T-helper 1 cell treated with Interleukin-12 subunit alpha and Interleukin-12 subunit beta and Interleukin-4 antibody, amounts not matched to agents 30 ng/mL and 1 ng/mL, for 36 hours (primary cell): Measurements from ENCODE around the gene SCEL. TPM values are rescaled to one million over a fixed set of nuclear protein-coding genes. Genes with fewer than 3 reads are reported as not detected.

ENCODE experiments used
- intact Hi-C: fragments of 100-400 bp; cut with micrococcal nuclease; formaldehyde crosslinking; loops from one replicate; pipeline ENCODE4 v1.15.1; 2024
- total RNA-seq: library from RNA; stranded (reverse); gene quantifications from 2 replicates; pipeline ENCODE4 v1.2.3, GENCODE V29; 2022

The SCEL gene
- total RNA-seq, 1 donor from 2014 or later = not detected

- intact Hi-C loops = no loop called here
Observed at GRCh38 chr13:77521595-77522367, 13.7 kb upstream of the SCEL start.

- intact Hi-C loops = no loop called here
Observed at GRCh38 chr13:77522444-77522843, 13.1 kb upstream of the SCEL start.

- intact Hi-C loops = no loop called here
Observed at GRCh38 chr13:77523386-77523785, 12.1 kb upstream of the SCEL start.

- intact Hi-C loops = no loop called here
Observed at GRCh38 chr13:77523834-77524728, 11.4 kb upstream of the SCEL start.

- intact Hi-C loops = no loop called here
Observed at GRCh38 chr13:77528414-77528813, 7.1 kb upstream of the SCEL start.

GRCh38 chr13:77528834-77529500, 6.5 kb upstream of the SCEL start:
- intact Hi-C loops = no loop called here

GRCh38 chr13:77529501-77529840, 6.0 kb upstream of the SCEL start:
- intact Hi-C loops = no loop called here

GRCh38 chr13:77530875-77531274, 4.6 kb upstream of the SCEL start:
- intact Hi-C loops = no loop called here

GRCh38 chr13:77532983-77533382, 2.5 kb upstream of the SCEL start:
- intact Hi-C loops = no loop called here

GRCh38 chr13:77533875-77534788, 1.4 kb upstream of the SCEL start:
- intact Hi-C loops = no loop called here

GRCh38 chr13:77536358-77536757, 852 bp downstream of the SCEL start:
- intact Hi-C loops = no loop called here

- intact Hi-C loops = no loop called here
Observed at GRCh38 chr13:77537289-77537919, 1.9 kb downstream of the SCEL start.

- intact Hi-C loops = no loop called here
Observed at GRCh38 chr13:77543711-77544110, 8.2 kb downstream of the SCEL start.

GRCh38 chr13:77544355-77544754, 8.8 kb downstream of the SCEL start:
- intact Hi-C loops = no loop called here

- intact Hi-C loops = no loop called here
Observed at GRCh38 chr13:77544758-77545338, 9.3 kb downstream of the SCEL start.

- intact Hi-C loops = no loop called here
Observed at GRCh38 chr13:77545626-77546412, 10.3 kb downstream of the SCEL start.

GRCh38 chr13:77548095-77548494, 12.6 kb downstream of the SCEL start:
- intact Hi-C loops = no loop called here

- intact Hi-C loops = no loop called here
Observed at GRCh38 chr13:77548594-77548993, 13.1 kb downstream of the SCEL start.

GRCh38 chr13:77554069-77554468, 18.6 kb downstream of the SCEL start:
- intact Hi-C loops = no loop called here
